Vagina (tissue), 2 donors: ENCODE data around the gene CADM2. TPM values are rescaled to one million over a fixed set of nuclear protein-coding genes. Genes with fewer than 3 reads are reported as not detected.
"Not testable (repeated sequence)": the region's sequence is repeated elsewhere in the genome, so short reads cannot be mapped to it uniquely, and the experiment has no call there.

Experiments used
- DNase-seq, 2 donors: peaks; one replicate each; pipeline ENCODE4 v3.0.0-alpha.2; 2017; ENCODE audit errors: extremely low spot score in 2 of 2
- H3K27ac ChIP-seq: fragments of 200-600 bp; sonication (generic); one replicate; pipeline ENCODE4 v1.5.1; 2019
- H3K27me3 ChIP-seq: fragments of 200-600 bp; sonication (generic); one replicate; pipeline ENCODE4 v1.5.1; 2019
- H3K36me3 ChIP-seq, 2 donors: fragments of 200-600 bp; sonication (generic); one replicate each; pipeline ENCODE4 v1.5.1; 2017 to 2019
- H3K4me1 ChIP-seq: fragments of 200-600 bp; sonication (generic); one replicate; pipeline ENCODE4 v1.5.1; 2019
- H3K4me3 ChIP-seq, 2 donors: fragments of 200-600 bp; sonication (generic); 1 replicate in 1 of 2; 2 replicates in 1 of 2; pipeline ENCODE4 v1.5.1; 2016 to 2019
- H3K9me3 ChIP-seq: fragments of 200-600 bp; sonication (generic); one replicate; pipeline ENCODE4 v1.5.1; 2019
- CTCF ChIP-seq, 3 experiments: fragments of 450-650 bp in 2 of 3; fragments of 200-600 bp in 1 of 3; sonication (generic) in 1 of 3; IDR thresholded peaks; one replicate each; pipeline ENCODE4 v1.5.1; 2017 to 2019; ENCODE audit warnings: antibody characterized with exemption in 3 of 3, mild to moderate bottlenecking in 2 of 3, moderate library complexity in 2 of 3
- POLR2A ChIP-seq, 2 donors: fragments of 450-650 bp; IDR thresholded peaks; one replicate each; pipeline ENCODE4 v1.6.1; 2017; ENCODE audit warnings: antibody characterized with exemption in 2 of 2, mild to moderate bottlenecking in 2 of 2, moderate library complexity in 2 of 2
- POLR2AphosphoS5 ChIP-seq, 2 donors: sonication (generic); formaldehyde crosslinking; IDR thresholded peaks; one replicate each; pipeline ENCODE4 v1.9.0; 2017; ENCODE audit warnings: antibody characterized with exemption in 2 of 2, mild to moderate bottlenecking in 2 of 2, low read depth in 1 of 2; ENCODE audit not compliant: insufficient read depth in 1 of 2
- intact Hi-C: fragments of 100-400 bp; cut with DNase I; formaldehyde crosslinking; loops from one replicate; pipeline ENCODE4 v1.15.1; 2023
- total RNA-seq: library from RNA; depleted of rRNA; stranded (reverse); fragments of >200 nt; gene quantifications from one replicate; pipeline ENCODE4 v1.2.3, GENCODE V29; 2016

The CADM2 gene
- total RNA-seq, 1 donor from 2014 or later, result 3.7 TPM

- no peak for TF ChIP-seq CTCF (IDR thresholded peaks at IDR 0.05)
- no peak for TF ChIP-seq POLR2A (IDR thresholded peaks at IDR 0.05)
- no peak for TF ChIP-seq POLR2AphosphoS5 (IDR thresholded peaks at IDR 0.05; ENCODE audit: insufficient read depth in 1 of 2, low read depth in 1 of 2)
Observed at GRCh38 chr3:85151555-85151954, 192.8 kb downstream of the CADM2 start.

GRCh38 chr3:85153279-85153678 is 194.5 kb downstream of the CADM2 start:
- H3K27me3 ChIP-seq, H3K36me3 ChIP-seq, DNase-seq, H3K9me3 ChIP-seq, H3K27ac ChIP-seq, intact Hi-C loops, H3K4me1 ChIP-seq, H3K4me3 ChIP-seq: not testable (repeated sequence)

More at GRCh38 chr3:85151555-85151954, 192.8 kb downstream of the CADM2 start:
- DNase-seq, result no peak
- H3K27ac ChIP-seq, result no peak overlapping the region
- H3K4me1 ChIP-seq, result no peaks in the 10 kb centered on the region
- no peak overlapping the region for H3K4me3 ChIP-seq
- no peaks in the 10 kb centered on the region for H3K27me3 ChIP-seq
- H3K36me3 ChIP-seq, result no peaks in the 10 kb centered on the region
- no peaks in the 10 kb centered on the region for H3K9me3 ChIP-seq
- intact Hi-C loops, result no loop called here

GRCh38 chr3:85159376-85159775 is 200.6 kb downstream of the CADM2 start:
- Histone ChIP-seq H3K36me3 (no peaks in the 10 kb centered on the region), H3K4me3 (no peak overlapping the region), H3K27ac (no peak overlapping the region), H3K27me3 (no peaks in the 10 kb centered on the region), H3K9me3 (no peaks in the 10 kb centered on the region), H3K4me1 (no peaks in the 10 kb centered on the region)
- intact Hi-C loops, result no loop called here
- TF ChIP-seq CTCF (IDR thresholded peaks at IDR 0.05) (no peak), POLR2AphosphoS5 (IDR thresholded peaks at IDR 0.05; ENCODE audit: insufficient read depth in 1 of 2, low read depth in 1 of 2) (no peak), POLR2A (IDR thresholded peaks at IDR 0.05) (no peak)
- no peak for DNase-seq

- H3K36me3 ChIP-seq, result no peaks in the 10 kb centered on the region
- no peak overlapping the region for H3K27ac ChIP-seq
- no peaks in the 10 kb centered on the region for H3K4me1 ChIP-seq
- intact Hi-C loops, result no loop called here
- TF ChIP-seq CTCF (IDR thresholded peaks at IDR 0.05), result no peak
- TF ChIP-seq POLR2AphosphoS5 (IDR thresholded peaks at IDR 0.05; ENCODE audit: insufficient read depth in 1 of 2, low read depth in 1 of 2), result no peak
- TF ChIP-seq POLR2A (IDR thresholded peaks at IDR 0.05), result no peak
- no peaks in the 10 kb centered on the region for H3K27me3 ChIP-seq
- no peak overlapping the region for H3K4me3 ChIP-seq
- H3K9me3 ChIP-seq, result no peaks in the 10 kb centered on the region
- no peak for DNase-seq
Observed at GRCh38 chr3:85161544-85161943, 202.8 kb downstream of the CADM2 start.

- intact Hi-C loops, result no loop called here
- Histone ChIP-seq H3K9me3 (no peaks in the 10 kb centered on the region), H3K27me3 (no peaks in the 10 kb centered on the region), H3K4me1 (no peaks in the 10 kb centered on the region), H3K36me3 (no peaks in the 10 kb centered on the region), H3K4me3 (no peak overlapping the region), H3K27ac (no peak overlapping the region)
- DNase-seq, result no peak
- no peak for TF ChIP-seq POLR2AphosphoS5 (IDR thresholded peaks at IDR 0.05; ENCODE audit: insufficient read depth in 1 of 2, low read depth in 1 of 2)
- TF ChIP-seq CTCF (IDR thresholded peaks at IDR 0.05), result no peak
- TF ChIP-seq POLR2A (IDR thresholded peaks at IDR 0.05), result no peak
Observed at GRCh38 chr3:85162905-85163304, 204.1 kb downstream of the CADM2 start.

- TF ChIP-seq CTCF (IDR thresholded peaks at IDR 0.05) (no peak), POLR2A (IDR thresholded peaks at IDR 0.05) (no peak), POLR2AphosphoS5 (IDR thresholded peaks at IDR 0.05; ENCODE audit: insufficient read depth in 1 of 2, low read depth in 1 of 2) (no peak)
- no peaks in the 10 kb centered on the region for H3K27me3 ChIP-seq
- H3K36me3 ChIP-seq, result no peaks in the 10 kb centered on the region
- H3K4me1 ChIP-seq, result no peaks in the 10 kb centered on the region
- H3K4me3 ChIP-seq, result no peak overlapping the region
- DNase-seq, result no peak
- intact Hi-C loops, result no loop called here
- no peak overlapping the region for H3K27ac ChIP-seq
- no peaks in the 10 kb centered on the region for H3K9me3 ChIP-seq
Observed at GRCh38 chr3:85164436-85164835, 205.6 kb downstream of the CADM2 start.
